Measurements from ENCODE around the gene TESMIN. TPM values are rescaled to one million over a fixed set of nuclear protein-coding genes. Genes with fewer than 3 reads are reported as not detected.
A peak's percentile ranks its signal among the peaks of the same experiment; 100 is the strongest.

TESMIN gene
- total RNA-seq, 1 experiment from 2014 or later = 45.2 TPM

DNA sequence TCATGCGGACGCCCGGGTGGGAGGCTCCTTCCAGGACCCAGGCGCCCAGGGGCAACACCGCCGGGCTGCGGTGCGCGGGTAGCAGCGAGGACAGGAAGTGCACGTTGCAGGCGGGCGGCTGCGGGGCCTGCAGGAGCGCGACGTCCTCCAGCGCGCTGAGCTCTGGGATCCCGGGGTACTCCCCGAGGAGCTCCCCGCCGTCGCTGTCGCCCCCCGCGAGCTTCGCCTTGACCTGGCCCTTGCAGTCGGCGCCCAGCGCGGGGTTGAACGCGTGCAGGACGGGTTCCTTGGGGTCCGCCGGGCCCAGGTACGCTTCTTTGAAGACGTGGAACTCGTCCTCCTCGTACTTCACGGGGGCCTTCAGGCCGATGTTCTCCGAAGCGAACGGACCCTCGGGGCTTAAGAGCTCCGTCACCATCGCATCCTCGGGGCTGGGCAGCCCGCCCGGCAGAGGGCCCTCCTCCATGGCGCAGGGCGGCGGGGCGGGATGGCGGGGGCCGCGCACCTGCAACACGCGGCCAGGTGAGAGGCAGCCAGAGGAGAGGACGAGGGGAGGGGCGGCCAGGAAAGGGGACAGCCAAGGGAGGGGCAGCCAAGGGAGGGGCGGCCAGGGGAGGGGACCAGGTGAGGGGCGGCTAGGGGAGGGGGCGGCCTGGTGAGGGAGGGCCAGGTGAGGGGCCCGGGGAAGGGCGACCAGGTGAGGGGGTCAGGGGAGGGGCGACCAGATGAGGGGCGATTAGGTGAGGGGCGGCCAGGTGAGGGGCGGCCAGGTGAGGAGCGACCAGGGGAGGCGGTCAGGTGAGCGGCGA lies 921 bp downstream of the TESMIN start:
- Histone ChIP-seq H2BK120ac (ENCODE audit: low read depth, low read length, poor library complexity, severe bottlenecking) (no peak overlapping the region), H3K4ac (ENCODE audit: low read depth, low read length) (peak overlapping the region; percentile 47), H3K27ac (ENCODE audit: insufficient read length, low read depth, low read length) (peak overlapping the region; percentile 85), H3K9me3 (ENCODE audit: control insufficient read depth, low read depth, low read length) (no peaks in the 10 kb centered on the region), H4K8ac (replicated peaks; ENCODE audit: insufficient read length, low read depth, low read length) (peak overlapping the region; percentile 14), H2AFZ (ENCODE audit: low read length) (no peak overlapping the region), H3K56ac (ENCODE audit: insufficient read length, low read depth, low read length) (no peak overlapping the region), H3K27me3 (ENCODE audit: insufficient read depth, low read length) (no peaks in the 10 kb centered on the region), H3K4me1 (ENCODE audit: insufficient read depth, low read length) (peaks cover 3% of the 10 kb centered on the region), H3K23ac (ENCODE audit: insufficient read length, low read depth, low read length) (no peak overlapping the region), H3K9ac (ENCODE audit: extremely low read depth, insufficient read length, low read length) (peak overlapping the region; percentile 74), H2BK20ac (ENCODE audit: low read depth, low read length, poor library complexity, severe bottlenecking) (no peak overlapping the region), H2AK5ac (ENCODE audit: insufficient read length, low read length) (no peak overlapping the region), H3K23me2 (ENCODE audit: insufficient read length, low read depth, low read length, poor library complexity, severe bottlenecking) (peaks cover 13% of the 10 kb centered on the region), H4K91ac (ENCODE audit: insufficient read length, low read depth, low read length) (peak overlapping the region; percentile 94), H4K20me1 (ENCODE audit: control insufficient read depth, insufficient read depth, insufficient read length) (no peaks in the 10 kb centered on the region), H3K14ac (ENCODE audit: insufficient read depth, low read length) (peak overlapping the region; percentile 98), H2BK12ac (ENCODE audit: insufficient read length, low read depth, low read length) (no peak overlapping the region), H2BK15ac (ENCODE audit: low read depth, low read length) (peak overlapping the region; percentile 98; the same call in 1 of the 2 replicates), H3T11ph (ENCODE audit: low read length) (no peak overlapping the region), H3K79me2 (ENCODE audit: insufficient read depth, low read length) (no peaks in the 10 kb centered on the region; the same call in 1 of the 2 replicates), H3K4me2 (ENCODE audit: insufficient read depth, insufficient read length, low read length) (peak overlapping the region; percentile 71), H2BK5ac (ENCODE audit: insufficient read length, low read length) (peak overlapping the region; percentile 15), H3K18ac (ENCODE audit: insufficient read length, low read depth, low read length) (peak overlapping the region; percentile 80), H3K79me1 (ENCODE audit: insufficient read depth, low read depth, low read length, poor library complexity, severe bottlenecking) (no peaks in the 10 kb centered on the region), H4K5ac (ENCODE audit: insufficient read length, low read depth, low read length) (peak overlapping the region; percentile 5)
- H3K9me3 Mint-ChIP-seq = no peaks in the 10 kb centered on the region; a peak in 1 of 5 replicates
- H3K4me3 Mint-ChIP-seq = peak overlapping the region; percentile 78 to 86
- 0 out of 2 replicates have a peak, but pooled peaks cover 2% of the 10 kb centered on the region for H3K27me3 Mint-ChIP-seq (ENCODE audit: low read depth)
- peak; percentile 94 for DNase-seq
- H3K36me3 Mint-ChIP-seq (ENCODE audit: insufficient read depth in 1 of 3, low read depth in 3 of 3) = peaks cover 14 to 35% (median 34%) of the 10 kb centered on the region in 3 experiments; a peak in 6 of 7 replicates
- TF ChIP-seq, protein P1, sequence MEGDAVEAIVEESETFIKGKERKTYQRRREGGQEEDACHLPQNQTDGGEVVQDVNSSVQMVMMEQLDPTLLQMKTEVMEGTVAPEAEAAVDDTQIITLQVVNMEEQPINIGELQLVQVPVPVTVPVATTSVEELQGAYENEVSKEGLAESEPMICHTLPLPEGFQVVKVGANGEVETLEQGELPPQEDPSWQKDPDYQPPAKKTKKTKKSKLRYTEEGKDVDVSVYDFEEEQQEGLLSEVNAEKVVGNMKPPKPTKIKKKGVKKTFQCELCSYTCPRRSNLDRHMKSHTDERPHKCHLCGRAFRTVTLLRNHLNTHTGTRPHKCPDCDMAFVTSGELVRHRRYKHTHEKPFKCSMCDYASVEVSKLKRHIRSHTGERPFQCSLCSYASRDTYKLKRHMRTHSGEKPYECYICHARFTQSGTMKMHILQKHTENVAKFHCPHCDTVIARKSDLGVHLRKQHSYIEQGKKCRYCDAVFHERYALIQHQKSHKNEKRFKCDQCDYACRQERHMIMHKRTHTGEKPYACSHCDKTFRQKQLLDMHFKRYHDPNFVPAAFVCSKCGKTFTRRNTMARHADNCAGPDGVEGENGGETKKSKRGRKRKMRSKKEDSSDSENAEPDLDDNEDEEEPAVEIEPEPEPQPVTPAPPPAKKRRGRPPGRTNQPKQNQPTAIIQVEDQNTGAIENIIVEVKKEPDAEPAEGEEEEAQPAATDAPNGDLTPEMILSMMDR (conservative IDR thresholded peaks at IDR 0.05) = no peak
- H3K27ac Mint-ChIP-seq = peak overlapping the region in 2 of 3 experiments; percentile 75 to 89; a peak in 4 of 7 replicates
- peaks cover 40 to 44% of the 10 kb centered on the region in 2 experiments for H3K4me1 Mint-ChIP-seq
- no CpG with 5 or more reads among the region's 76 CpGs for whole genome bisulfite sequencing (ENCODE audit: extremely low coverage, insufficient read length, low lambda C conversion rate)
